ENCODE measurements around the gene LRP1B. TPM values are rescaled to one million over a fixed set of nuclear protein-coding genes. Genes with fewer than 3 reads are reported as not detected.

Gene LRP1B
- total RNA-seq, 2 experiments from 2014 or later: not detected

- H3K9me3 Mint-ChIP-seq (ENCODE audit: insufficient read depth): no peaks in the 10 kb centered on the region
- H3K4me3 Mint-ChIP-seq: no peak overlapping the region
- ATAC-seq (no peak), DNase-seq (no peak)
- POLR2A ChIA-PET: no interaction called here
- H3K36me3 Mint-ChIP-seq (ENCODE audit: low read depth): no peaks in the 10 kb centered on the region
- no peaks in the 10 kb centered on the region for H3K4me1 Mint-ChIP-seq (ENCODE audit: low read depth)
- CTCF ChIA-PET: interaction anchor here (0.9 kb wide), 2 partner anchors 9 to 18 kb away, joined by 3 to 4 read pairs; partner anchors contain the start of gene LRP1B
- H3K27ac Mint-ChIP-seq: no peak overlapping the region
- H3K27me3 Mint-ChIP-seq (ENCODE audit: low read depth): no peaks in the 10 kb centered on the region
Measured at GRCh38 chr2:142139384-142139783, 8.6 kb upstream of the LRP1B start.

GRCh38 chr2:142136571-142136970 is 5.8 kb upstream of the LRP1B start:
- DNase-seq: no peak
- H3K9me3 Mint-ChIP-seq (ENCODE audit: insufficient read depth): no peaks in the 10 kb centered on the region
- POLR2A ChIA-PET: no interaction called here
- H3K4me1 Mint-ChIP-seq (ENCODE audit: low read depth): no peaks in the 10 kb centered on the region
- no peak overlapping the region for H3K27ac Mint-ChIP-seq
- no peaks in the 10 kb centered on the region for H3K36me3 Mint-ChIP-seq (ENCODE audit: low read depth)
- H3K27me3 Mint-ChIP-seq (ENCODE audit: low read depth): peaks cover under 1% of the 10 kb centered on the region
- no peak overlapping the region for H3K4me3 Mint-ChIP-seq
- CTCF ChIA-PET: no interaction called here
- ATAC-seq: no peak

GRCh38 chr2:142134911-142135310 is 4.1 kb upstream of the LRP1B start:
- no peak for DNase-seq
- ChIA-PET CTCF (no interaction called here), POLR2A (no interaction called here)
- Mint-ChIP-seq H3K4me3 (no peak overlapping the region), H3K4me1 (ENCODE audit: low read depth) (peaks cover 3% of the 10 kb centered on the region), H3K36me3 (ENCODE audit: low read depth) (no peaks in the 10 kb centered on the region), H3K27me3 (ENCODE audit: low read depth) (peaks cover 17% of the 10 kb centered on the region), H3K27ac (no peak overlapping the region), H3K9me3 (ENCODE audit: insufficient read depth) (no peaks in the 10 kb centered on the region)
- no peak for ATAC-seq

GRCh38 chr2:142130111-142131009 is 456 bp downstream of the LRP1B start:
- peaks cover 3% of the 10 kb centered on the region for H3K4me1 Mint-ChIP-seq (ENCODE audit: low read depth)
- ChIA-PET CTCF (interaction anchor here (1.0 to 1.1 kb wide), 2 partner anchors 9 to 10 kb away, joined by 4 read pairs; no protein-coding TSS in a partner anchor), POLR2A (no interaction called here)
- no peak overlapping the region for H3K27ac Mint-ChIP-seq
- H3K4me3 Mint-ChIP-seq: peak overlapping the region; percentile 48
- DNase-seq (peak; percentile 20), ATAC-seq (no peak)
- no peaks in the 10 kb centered on the region for H3K9me3 Mint-ChIP-seq (ENCODE audit: insufficient read depth)
- no peaks in the 10 kb centered on the region for H3K36me3 Mint-ChIP-seq (ENCODE audit: low read depth)
- peaks cover 25% of the 10 kb centered on the region for H3K27me3 Mint-ChIP-seq (ENCODE audit: low read depth)

GRCh38 chr2:142128105-142128504 is 2.7 kb downstream of the LRP1B start:
- ATAC-seq: no peak
- no peak overlapping the region for H3K27ac Mint-ChIP-seq
- no peaks in the 10 kb centered on the region for H3K9me3 Mint-ChIP-seq (ENCODE audit: insufficient read depth)
- H3K36me3 Mint-ChIP-seq (ENCODE audit: low read depth): no peaks in the 10 kb centered on the region
- H3K4me1 Mint-ChIP-seq (ENCODE audit: low read depth): peaks cover 3% of the 10 kb centered on the region
- peaks cover 25% of the 10 kb centered on the region for H3K27me3 Mint-ChIP-seq (ENCODE audit: low read depth)
- ChIA-PET POLR2A (no interaction called here), CTCF (no interaction called here)
- no peak overlapping the region for H3K4me3 Mint-ChIP-seq
- DNase-seq: no peak

GRCh38 chr2:142127248-142127647 is 3.6 kb downstream of the LRP1B start:
- H3K4me1 Mint-ChIP-seq (ENCODE audit: low read depth): peaks cover 3% of the 10 kb centered on the region
- H3K27me3 Mint-ChIP-seq (ENCODE audit: low read depth): peaks cover 25% of the 10 kb centered on the region
- ChIA-PET CTCF (no interaction called here), POLR2A (no interaction called here)
- H3K4me3 Mint-ChIP-seq: no peak overlapping the region
- H3K36me3 Mint-ChIP-seq (ENCODE audit: low read depth): no peaks in the 10 kb centered on the region
- DNase-seq (no peak), ATAC-seq (no peak)
- H3K27ac Mint-ChIP-seq: no peak overlapping the region
- H3K9me3 Mint-ChIP-seq (ENCODE audit: insufficient read depth): no peaks in the 10 kb centered on the region

- H3K27me3 Mint-ChIP-seq (ENCODE audit: low read depth): peaks cover 5% of the 10 kb centered on the region
- CTCF ChIA-PET: no interaction called here
- POLR2A ChIA-PET: no interaction called here
- H3K4me3 Mint-ChIP-seq: no peak overlapping the region
- no peaks in the 10 kb centered on the region for H3K9me3 Mint-ChIP-seq (ENCODE audit: insufficient read depth)
- no peak for ATAC-seq
- H3K27ac Mint-ChIP-seq: no peak overlapping the region
- H3K36me3 Mint-ChIP-seq (ENCODE audit: low read depth): no peaks in the 10 kb centered on the region
- H3K4me1 Mint-ChIP-seq (ENCODE audit: low read depth): no peaks in the 10 kb centered on the region
- no peak for DNase-seq
Measured at GRCh38 chr2:142124706-142125105, 6.1 kb downstream of the LRP1B start.

GRCh38 chr2:142119347-142119746 is 11.5 kb downstream of the LRP1B start:
- no peaks in the 10 kb centered on the region for H3K27me3 Mint-ChIP-seq (ENCODE audit: low read depth)
- DNase-seq (no peak), ATAC-seq (no peak)
- POLR2A ChIA-PET: no interaction called here
- H3K36me3 Mint-ChIP-seq (ENCODE audit: low read depth): no peaks in the 10 kb centered on the region
- no peaks in the 10 kb centered on the region for H3K9me3 Mint-ChIP-seq (ENCODE audit: insufficient read depth)
- H3K4me1 Mint-ChIP-seq (ENCODE audit: low read depth): no peaks in the 10 kb centered on the region
- H3K4me3 Mint-ChIP-seq: no peak overlapping the region
- CTCF ChIA-PET: no interaction called here
- H3K27ac Mint-ChIP-seq: no peak overlapping the region

- ChIA-PET CTCF (no interaction called here), POLR2A (no interaction called here)
- Mint-ChIP-seq H3K4me3 (no peak overlapping the region), H3K36me3 (ENCODE audit: low read depth) (no peaks in the 10 kb centered on the region), H3K27ac (no peak overlapping the region), H3K27me3 (ENCODE audit: low read depth) (no peaks in the 10 kb centered on the region), H3K9me3 (ENCODE audit: insufficient read depth) (no peaks in the 10 kb centered on the region), H3K4me1 (ENCODE audit: low read depth) (no peaks in the 10 kb centered on the region)
- DNase-seq (no peak), ATAC-seq (no peak)
Measured at GRCh38 chr2:142112757-142113221, 18.0 kb downstream of the LRP1B start.

- Mint-ChIP-seq H3K27me3 (ENCODE audit: low read depth) (no peaks in the 10 kb centered on the region), H3K4me3 (no peak overlapping the region), H3K36me3 (ENCODE audit: low read depth) (no peaks in the 10 kb centered on the region), H3K27ac (no peak overlapping the region), H3K9me3 (ENCODE audit: insufficient read depth) (no peaks in the 10 kb centered on the region), H3K4me1 (ENCODE audit: low read depth) (no peaks in the 10 kb centered on the region)
- no peak for DNase-seq
- ATAC-seq: no peak
- ChIA-PET CTCF (no interaction called here), POLR2A (no interaction called here)
Measured at GRCh38 chr2:142104134-142104758, 26.6 kb downstream of the LRP1B start.

GRCh38 chr2:142100970-142101369 is 29.8 kb downstream of the LRP1B start:
- ChIA-PET POLR2A (no interaction called here), CTCF (no interaction called here)
- no peaks in the 10 kb centered on the region for H3K4me1 Mint-ChIP-seq (ENCODE audit: low read depth)
- no peaks in the 10 kb centered on the region for H3K9me3 Mint-ChIP-seq (ENCODE audit: insufficient read depth)
- no peak for ATAC-seq
- no peak overlapping the region for H3K27ac Mint-ChIP-seq
- no peak for DNase-seq
- H3K4me3 Mint-ChIP-seq: no peak overlapping the region
- no peaks in the 10 kb centered on the region for H3K36me3 Mint-ChIP-seq (ENCODE audit: low read depth)
- H3K27me3 Mint-ChIP-seq (ENCODE audit: low read depth): no peaks in the 10 kb centered on the region

- ATAC-seq (no peak), DNase-seq (no peak)
- no peak overlapping the region for H3K4me3 Mint-ChIP-seq
- ChIA-PET POLR2A (no interaction called here), CTCF (no interaction called here)
- H3K27me3 Mint-ChIP-seq (ENCODE audit: low read depth): no peaks in the 10 kb centered on the region
- H3K27ac Mint-ChIP-seq: no peak overlapping the region
- H3K4me1 Mint-ChIP-seq (ENCODE audit: low read depth): no peaks in the 10 kb centered on the region
- H3K36me3 Mint-ChIP-seq (ENCODE audit: low read depth): no peaks in the 10 kb centered on the region
- H3K9me3 Mint-ChIP-seq (ENCODE audit: insufficient read depth): no peaks in the 10 kb centered on the region
Measured at GRCh38 chr2:142100139-142100873, 30.5 kb downstream of the LRP1B start.

All from activated CD8-positive, alpha-beta T cell treated with anti-CD3 and anti-CD28 coated beads, Interleukin-2, amount 10 ng/mL, durations not matched to agents 7 days and 5 days (primary cell).